Measurements from ENCODE around the gene DNASE2B. TPM values are rescaled to one million over a fixed set of nuclear protein-coding genes. Genes with fewer than 3 reads are reported as not detected.

Gene DNASE2B
- polyA plus RNA-seq, 2 of the 4 experiments (the other 2 are of a cell fraction): not detected

- no peak for TF ChIP-seq REST (IDR thresholded peaks at IDR 0.05)
- no peak for TF ChIP-seq KDM1A (IDR thresholded peaks at IDR 0.05; ENCODE audit: low read depth)
- no peak for TF ChIP-seq MYC (IDR thresholded peaks at IDR 0.05; ENCODE audit: borderline replicate concordance, low read length)
- TF ChIP-seq PBX3 (IDR thresholded peaks at IDR 0.05): no peak
- TF ChIP-seq CEBPB (IDR thresholded peaks at IDR 0.05): no peak
- no peak for TF ChIP-seq EHMT2 (IDR thresholded peaks at IDR 0.05; ENCODE audit: low read depth)
- no peak for TF ChIP-seq NR3C1 (IDR thresholded peaks at IDR 0.05)
- no peak for TF ChIP-seq RAD21 (conservative IDR thresholded peaks at IDR 0.05 in 1 of 2, IDR thresholded peaks at IDR 0.05 in 1 of 2)
- no peak for TF ChIP-seq EHF (CRISPR knock-in tag; IDR thresholded peaks at IDR 0.05)
These were observed 30.0 kb downstream of the DNASE2B start (continued) for GRCh38 chr1:84428235-84428634.

GRCh38 chr1:84429231-84429630, 30.9 kb downstream of the DNASE2B start:
- no peak overlapping the region for H3K4me3 ChIP-seq
- no peak overlapping the region for H3K27ac ChIP-seq
- no peak for DNase-seq (ENCODE audit: low read depth in 1 of 2, low spot score in 1 of 2)
- ChIA-PET CTCF (no interaction called here), POLR2A (no interaction called here)
- TF ChIP-seq POLR2A (IDR thresholded peaks at IDR 0.05; ENCODE audit: low read length) (no peak), HES2 (IDR thresholded peaks at IDR 0.05) (no peak), ZC3H11A (IDR thresholded peaks at IDR 0.05) (no peak), RFX5 (IDR thresholded peaks at IDR 0.05) (no peak), ELK1 (IDR thresholded peaks at IDR 0.05; ENCODE audit: low read depth, low read length) (no peak), KDM5A (IDR thresholded peaks at IDR 0.05) (no peak), ZNF302 (CRISPR knock-in tag; IDR thresholded peaks at IDR 0.05) (no peak), NR3C1 (IDR thresholded peaks at IDR 0.05) (no peak), CTCF (IDR thresholded peaks at IDR 0.05) (no peak), PBX3 (IDR thresholded peaks at IDR 0.05) (no peak), RARB (CRISPR knock-in tag; IDR thresholded peaks at IDR 0.05) (no peak), HEYL (CRISPR knock-in tag; IDR thresholded peaks at IDR 0.05) (no peak), ATOH8 (CRISPR knock-in tag; IDR thresholded peaks at IDR 0.05; ENCODE audit: low read depth) (no peak), CBX8 (IDR thresholded peaks at IDR 0.05) (no peak), NPAS2 (CRISPR knock-in tag; IDR thresholded peaks at IDR 0.05; ENCODE audit: borderline replicate concordance) (no peak)
- H3K4me1 ChIP-seq: peaks cover 6% of the 10 kb centered on the region; the same call in 2 of the 3 replicates
- peaks cover 9% of the 10 kb centered on the region; the same call in 2 of the 3 replicates for H3K9me3 ChIP-seq
- no peak for FAIRE-seq
- no peak for ATAC-seq
- WGBS (ENCODE audit: missing lambda C conversion rate): 79% methylated on average over 1 of the region's 1 CpG
- H3K4me2 ChIP-seq: no peak overlapping the region

Measured in A549 (cell line).